ENCODE data around the gene KDF1. TPM values are rescaled to one million over a fixed set of nuclear protein-coding genes. Genes with fewer than 3 reads are reported as not detected.
A peak's percentile ranks its signal among the peaks of the same experiment; 100 is the strongest.

KDF1 gene
- total RNA-seq, 1 experiment from 2014 or later = 23.0 TPM

DNA sequence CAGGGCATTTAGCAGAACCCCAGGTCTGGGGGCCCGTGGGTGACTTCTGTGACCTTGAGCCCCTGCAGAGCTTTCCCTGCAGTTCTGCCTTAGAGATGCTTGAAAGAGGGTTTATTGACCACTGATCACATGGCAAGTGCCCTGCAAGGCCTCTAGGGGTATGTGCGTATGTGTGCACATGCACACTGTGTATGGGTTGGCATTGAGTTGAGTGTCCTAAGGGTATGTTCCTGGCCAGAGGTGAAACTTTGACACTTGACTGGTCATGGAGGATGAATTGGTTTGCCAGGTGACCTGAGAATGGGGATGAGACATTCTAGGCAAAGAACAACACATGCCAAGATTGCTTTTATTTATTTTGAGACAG, 21.6 kb downstream of the KDF1 start:
- Histone ChIP-seq H3K9me2 (ENCODE audit: insufficient read depth) (no peaks in the 10 kb centered on the region), H3K9ac (ENCODE audit: low read length) (no peak overlapping the region), H3K79me2 (ENCODE audit: insufficient read depth, low read length) (peaks cover 75% of the 10 kb centered on the region), H3K4me1 (ENCODE audit: control insufficient read depth in 1 of 2, insufficient read depth in 2 of 2, low read length in 2 of 2) (no peaks in the 10 kb centered on the region), H3K27ac (ENCODE audit: low read depth, low read length) (no peak overlapping the region), H2AFZ (ENCODE audit: low read depth, low read length, poor library complexity, severe bottlenecking) (no peak overlapping the region), H3K36me3 (ENCODE audit: control insufficient read depth in 1 of 2, insufficient read depth in 2 of 2, low read length in 2 of 2) (peaks cover 25 to 55% of the 10 kb centered on the region in 2 experiments; a peak in 3 of 4 replicates), H3K4me3 (replicated peaks in 1 of 2; ENCODE audit: low read depth in 1 of 2, low read length in 2 of 2) (no peak overlapping the region), H3K4me2 (ENCODE audit: low read length) (no peak overlapping the region), H3K9me3 (ENCODE audit: control insufficient read depth in 1 of 2, insufficient read depth in 1 of 2, low read depth in 1 of 2, low read length in 2 of 2) (no peaks in the 10 kb centered on the region), H4K20me1 (ENCODE audit: insufficient read depth) (peaks cover 11% of the 10 kb centered on the region; the same call in 1 of the 2 replicates), H3K27me3 (ENCODE audit: insufficient read depth, low read length) (no peaks in the 10 kb centered on the region)
- BruUV-seq (replicated peaks) = no TSS peak
- no peak for DNase-seq (ENCODE audit: low read depth, low spot score)
- POLR2A ChIA-PET = interaction anchor here (0.8 kb wide), 1 partner anchor 16 kb away, joined by 3 read pairs; no protein-coding TSS in a partner anchor
- RAD21 ChIA-PET (ENCODE audit: low non-redundant PET in 1 of 2, low total read pairs in 2 of 2, uncharacterized antibody in 2 of 2, unreplicated experiment in 2 of 2) = no interaction called here
- TF ChIP-seq ZNF274 (IDR thresholded peaks at IDR 0.05; ENCODE audit: low read depth, low read length) = no peak
- no peak for TF ChIP-seq CBX3 (IDR thresholded peaks at IDR 0.05; ENCODE audit: low read depth)
- TF ChIP-seq SIN3A (IDR thresholded peaks at IDR 0.05; ENCODE audit: low read depth) = no peak
- TF ChIP-seq, protein P1, sequence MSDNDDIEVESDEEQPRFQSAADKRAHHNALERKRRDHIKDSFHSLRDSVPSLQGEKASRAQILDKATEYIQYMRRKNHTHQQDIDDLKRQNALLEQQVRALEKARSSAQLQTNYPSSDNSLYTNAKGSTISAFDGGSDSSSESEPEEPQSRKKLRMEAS (IDR thresholded peaks at IDR 0.05) = no peak
- no peak for TF ChIP-seq SP1 (IDR thresholded peaks at IDR 0.05; ENCODE audit: low read depth)
- TF ChIP-seq, protein P2, sequence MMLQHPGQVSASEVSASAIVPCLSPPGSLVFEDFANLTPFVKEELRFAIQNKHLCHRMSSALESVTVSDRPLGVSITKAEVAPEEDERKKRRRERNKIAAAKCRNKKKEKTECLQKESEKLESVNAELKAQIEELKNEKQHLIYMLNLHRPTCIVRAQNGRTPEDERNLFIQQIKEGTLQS (IDR thresholded peaks at IDR 0.05) = no peak
- TF ChIP-seq ZFX (IDR thresholded peaks at IDR 0.05) = no peak
- TF ChIP-seq TCF7L2 (IDR thresholded peaks at IDR 0.05; ENCODE audit: borderline replicate concordance, extremely low read depth, insufficient read depth, insufficient read length) = no peak
- no peak for TF ChIP-seq JUND (IDR thresholded peaks at IDR 0.05)
- no peak for TF ChIP-seq FOSL1 (IDR thresholded peaks at IDR 0.05; ENCODE audit: low read depth)
- no peak for TF ChIP-seq POLR2AphosphoS5 (IDR thresholded peaks at IDR 0.05; ENCODE audit: low read depth, low read length)
- no peak for TF ChIP-seq RAD21 (IDR thresholded peaks at IDR 0.05; ENCODE audit: low read depth)
- TF ChIP-seq ELF1 (IDR thresholded peaks at IDR 0.05; ENCODE audit: borderline replicate concordance, low read depth) = no peak
- TF ChIP-seq, protein P3, sequence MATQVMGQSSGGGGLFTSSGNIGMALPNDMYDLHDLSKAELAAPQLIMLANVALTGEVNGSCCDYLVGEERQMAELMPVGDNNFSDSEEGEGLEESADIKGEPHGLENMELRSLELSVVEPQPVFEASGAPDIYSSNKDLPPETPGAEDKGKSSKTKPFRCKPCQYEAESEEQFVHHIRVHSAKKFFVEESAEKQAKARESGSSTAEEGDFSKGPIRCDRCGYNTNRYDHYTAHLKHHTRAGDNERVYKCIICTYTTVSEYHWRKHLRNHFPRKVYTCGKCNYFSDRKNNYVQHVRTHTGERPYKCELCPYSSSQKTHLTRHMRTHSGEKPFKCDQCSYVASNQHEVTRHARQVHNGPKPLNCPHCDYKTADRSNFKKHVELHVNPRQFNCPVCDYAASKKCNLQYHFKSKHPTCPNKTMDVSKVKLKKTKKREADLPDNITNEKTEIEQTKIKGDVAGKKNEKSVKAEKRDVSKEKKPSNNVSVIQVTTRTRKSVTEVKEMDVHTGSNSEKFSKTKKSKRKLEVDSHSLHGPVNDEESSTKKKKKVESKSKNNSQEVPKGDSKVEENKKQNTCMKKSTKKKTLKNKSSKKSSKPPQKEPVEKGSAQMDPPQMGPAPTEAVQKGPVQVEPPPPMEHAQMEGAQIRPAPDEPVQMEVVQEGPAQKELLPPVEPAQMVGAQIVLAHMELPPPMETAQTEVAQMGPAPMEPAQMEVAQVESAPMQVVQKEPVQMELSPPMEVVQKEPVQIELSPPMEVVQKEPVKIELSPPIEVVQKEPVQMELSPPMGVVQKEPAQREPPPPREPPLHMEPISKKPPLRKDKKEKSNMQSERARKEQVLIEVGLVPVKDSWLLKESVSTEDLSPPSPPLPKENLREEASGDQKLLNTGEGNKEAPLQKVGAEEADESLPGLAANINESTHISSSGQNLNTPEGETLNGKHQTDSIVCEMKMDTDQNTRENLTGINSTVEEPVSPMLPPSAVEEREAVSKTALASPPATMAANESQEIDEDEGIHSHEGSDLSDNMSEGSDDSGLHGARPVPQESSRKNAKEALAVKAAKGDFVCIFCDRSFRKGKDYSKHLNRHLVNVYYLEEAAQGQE (IDR thresholded peaks at IDR 0.05; ENCODE audit: low read depth) = no peak
- no peak for TF ChIP-seq EZH2 (IDR thresholded peaks at IDR 0.05)
- TF ChIP-seq EZH2phosphoT487 (IDR thresholded peaks at IDR 0.05; ENCODE audit: borderline replicate concordance) = no peak
- TF ChIP-seq, protein P4, sequence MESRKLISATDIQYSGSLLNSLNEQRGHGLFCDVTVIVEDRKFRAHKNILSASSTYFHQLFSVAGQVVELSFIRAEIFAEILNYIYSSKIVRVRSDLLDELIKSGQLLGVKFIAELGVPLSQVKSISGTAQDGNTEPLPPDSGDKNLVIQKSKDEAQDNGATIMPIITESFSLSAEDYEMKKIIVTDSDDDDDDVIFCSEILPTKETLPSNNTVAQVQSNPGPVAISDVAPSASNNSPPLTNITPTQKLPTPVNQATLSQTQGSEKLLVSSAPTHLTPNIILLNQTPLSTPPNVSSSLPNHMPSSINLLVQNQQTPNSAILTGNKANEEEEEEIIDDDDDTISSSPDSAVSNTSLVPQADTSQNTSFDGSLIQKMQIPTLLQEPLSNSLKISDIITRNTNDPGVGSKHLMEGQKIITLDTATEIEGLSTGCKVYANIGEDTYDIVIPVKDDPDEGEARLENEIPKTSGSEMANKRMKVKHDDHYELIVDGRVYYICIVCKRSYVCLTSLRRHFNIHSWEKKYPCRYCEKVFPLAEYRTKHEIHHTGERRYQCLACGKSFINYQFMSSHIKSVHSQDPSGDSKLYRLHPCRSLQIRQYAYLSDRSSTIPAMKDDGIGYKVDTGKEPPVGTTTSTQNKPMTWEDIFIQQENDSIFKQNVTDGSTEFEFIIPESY (IDR thresholded peaks at IDR 0.05; ENCODE audit: extremely low read depth, insufficient replicate concordance, low read length) = no peak
- CTCF ChIA-PET = no interaction called here
- ATAC-seq = peak; percentile 42; the same call in 1 of the 2 replicates
- intact Hi-C loops (cut with micrococcal nuclease) = no loop called here
